Adrenal gland (tissue), 5 donors: ENCODE measurements around the gene CDH11.

Source experiments
- CTCF ChIP-seq, 6 experiments: fragments of 450-650 bp in 4 of 6; fragments of 200-600 bp in 2 of 6; sonication (generic) in 1 of 6; IDR thresholded peaks; 1 replicate in 5 of 6; 2 replicates in 1 of 6; pipeline versions ENCODE4 v1.5.1 to v1.8.0; 2016 to 2021; ENCODE audit warnings: antibody characterized with exemption in 6 of 6, mild to moderate bottlenecking in 2 of 6, moderate library complexity in 1 of 6
- POLR2A ChIP-seq, 2 donors: fragments of 450-650 bp; IDR thresholded peaks; one replicate each; pipeline ENCODE4 v1.6.1; 2017; ENCODE audit warnings: antibody characterized with exemption in 2 of 2, mild to moderate bottlenecking in 2 of 2, moderate library complexity in 1 of 2
- donor health status: DM: no; HTN: no; CAD: no.

GRCh38 chr16:65023802-65024201, 98.1 kb downstream of the CDH11 start:
- no peak for TF ChIP-seq CTCF (IDR thresholded peaks at IDR 0.05)
- TF ChIP-seq POLR2A (IDR thresholded peaks at IDR 0.05): no peak
